ENCODE results near the gene PTTG2. TPM values are rescaled to one million over a fixed set of nuclear protein-coding genes. Genes with fewer than 3 reads are reported as not detected.
"Not testable (repeated sequence)": the region's sequence is repeated elsewhere in the genome, so short reads cannot be mapped to it uniquely, and the experiment has no call there.

PTTG2 gene
- total RNA-seq, 4 donors from 2014 or later = 2.0 TPM; not detected in 3

DNA sequence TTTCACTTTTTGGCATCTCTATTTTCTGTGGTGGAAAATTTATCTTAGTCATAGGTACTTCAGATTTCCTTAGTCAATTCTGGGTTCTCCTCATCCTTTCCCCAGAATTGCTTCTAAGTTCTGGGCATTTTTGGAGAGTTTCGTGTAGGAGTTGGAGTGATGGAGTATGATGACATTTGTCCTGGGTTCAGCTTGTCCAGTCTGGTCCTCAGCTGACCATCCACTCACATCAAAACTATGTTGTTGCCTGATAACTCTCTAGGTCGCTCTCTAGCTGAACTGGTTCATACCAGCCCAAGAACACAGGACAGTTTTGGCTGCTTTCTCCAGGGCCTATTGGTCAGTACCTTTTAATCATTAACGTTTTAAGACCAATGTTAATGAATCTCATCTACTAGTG, 13.2 kb downstream of the PTTG2 start:
- H3K4me3 ChIP-seq (replicated peaks in 1 of 3) = no peak overlapping the region
- WGBS, 2 donors = 89 to 90% methylated on average over 3 of the region's 3 CpGs
- no peaks in the 10 kb centered on the region for H3K36me3 ChIP-seq
- no peaks in the 10 kb centered on the region for H3K9me3 ChIP-seq
- intact Hi-C loops (cut with DNase I) = no loop called here
- DNase-seq = no peak
- H3K27me3 ChIP-seq = no peaks in the 10 kb centered on the region
- peak overlapping the region in 1 of 3 donors; percentile 14 for H3K27ac ChIP-seq
- no peak for TF ChIP-seq POLR2A (IDR thresholded peaks at IDR 0.05)
- TF ChIP-seq, protein P1, sequence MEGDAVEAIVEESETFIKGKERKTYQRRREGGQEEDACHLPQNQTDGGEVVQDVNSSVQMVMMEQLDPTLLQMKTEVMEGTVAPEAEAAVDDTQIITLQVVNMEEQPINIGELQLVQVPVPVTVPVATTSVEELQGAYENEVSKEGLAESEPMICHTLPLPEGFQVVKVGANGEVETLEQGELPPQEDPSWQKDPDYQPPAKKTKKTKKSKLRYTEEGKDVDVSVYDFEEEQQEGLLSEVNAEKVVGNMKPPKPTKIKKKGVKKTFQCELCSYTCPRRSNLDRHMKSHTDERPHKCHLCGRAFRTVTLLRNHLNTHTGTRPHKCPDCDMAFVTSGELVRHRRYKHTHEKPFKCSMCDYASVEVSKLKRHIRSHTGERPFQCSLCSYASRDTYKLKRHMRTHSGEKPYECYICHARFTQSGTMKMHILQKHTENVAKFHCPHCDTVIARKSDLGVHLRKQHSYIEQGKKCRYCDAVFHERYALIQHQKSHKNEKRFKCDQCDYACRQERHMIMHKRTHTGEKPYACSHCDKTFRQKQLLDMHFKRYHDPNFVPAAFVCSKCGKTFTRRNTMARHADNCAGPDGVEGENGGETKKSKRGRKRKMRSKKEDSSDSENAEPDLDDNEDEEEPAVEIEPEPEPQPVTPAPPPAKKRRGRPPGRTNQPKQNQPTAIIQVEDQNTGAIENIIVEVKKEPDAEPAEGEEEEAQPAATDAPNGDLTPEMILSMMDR (IDR thresholded peaks at IDR 0.05) = no peak
- H3K4me1 ChIP-seq = peaks cover 4 to 15% of the 10 kb centered on the region in 2 donors

DNA sequence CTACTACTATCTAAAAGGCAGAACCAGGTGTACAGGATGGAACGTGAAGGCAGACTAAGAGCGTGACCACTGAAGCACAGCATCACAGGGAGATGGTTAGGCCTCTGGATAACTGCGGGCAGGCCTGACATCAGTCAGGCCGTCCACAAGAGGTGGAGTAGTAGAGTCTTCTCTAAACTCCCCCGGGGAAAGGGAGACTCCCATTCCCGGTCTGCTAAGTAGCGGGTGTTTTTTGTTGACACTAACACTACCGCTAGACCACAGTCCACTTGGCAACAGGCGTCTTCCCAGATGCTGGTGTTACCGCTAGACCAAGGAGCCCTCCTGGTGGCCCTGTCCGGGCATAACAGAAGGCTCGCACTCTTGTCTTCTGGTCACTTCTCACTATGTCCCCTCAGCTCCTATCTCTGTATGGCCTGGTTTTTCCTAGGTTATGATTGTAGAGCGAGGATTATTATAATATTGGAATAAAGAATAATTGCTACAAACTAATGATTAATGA, 15.2 kb downstream of the PTTG2 start:
- H3K27ac ChIP-seq; DNase-seq; H3K9me3 ChIP-seq; H3K27me3 ChIP-seq; H3K4me3 ChIP-seq (replicated peaks in 1 of 3); H3K36me3 ChIP-seq: not testable (repeated sequence)
- 92 to 94% methylated on average over 13 of the region's 13 CpGs for WGBS, 2 donors
- H3K4me1 ChIP-seq = peaks cover 10 to 23% of the 10 kb centered on the region in 2 donors
- intact Hi-C loops (cut with DNase I) = loop anchor here (5.0 kb wide), 1 partner anchor 42 kb away; no protein-coding TSS in a partner anchor

DNA sequence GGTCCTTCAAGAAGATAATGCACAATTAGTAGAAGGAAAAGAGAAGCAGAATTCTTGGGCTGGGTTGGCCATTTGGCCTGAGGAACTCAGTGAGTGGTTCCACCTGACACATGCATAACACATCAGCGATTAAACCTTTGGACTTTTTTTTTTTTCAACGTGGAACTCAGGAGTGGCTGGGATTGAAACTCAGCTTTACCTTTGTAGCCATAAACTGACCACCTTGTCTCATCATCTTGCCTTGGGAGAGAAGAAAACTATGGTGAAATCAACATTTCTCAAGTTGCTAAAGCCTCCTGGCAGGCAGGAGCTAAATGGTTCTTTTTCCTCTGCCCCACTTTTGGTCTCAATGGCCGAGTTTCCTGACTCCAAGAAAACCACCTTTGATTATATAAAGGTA, 16.3 kb downstream of the PTTG2 start:
- H3K36me3 ChIP-seq = no peaks in the 10 kb centered on the region
- H3K27ac ChIP-seq = peak overlapping the region; percentile 89 to 97 (median 96)
- TF ChIP-seq POLR2A (IDR thresholded peaks at IDR 0.05) = no peak
- TF ChIP-seq, protein P1 (IDR thresholded peaks at IDR 0.05) = no peak
- WGBS, 2 donors = 28 to 36% methylated on average over 3 of the region's 3 CpGs
- H3K4me3 ChIP-seq (replicated peaks in 1 of 3) = peak overlapping the region in 1 of 3 donors; percentile 91
- H3K4me1 ChIP-seq = peaks cover 20 to 28% of the 10 kb centered on the region in 2 donors
- intact Hi-C loops (cut with DNase I) = loop anchor here (5.0 kb wide), 1 partner anchor 41 kb away; no protein-coding TSS in a partner anchor
- no peaks in the 10 kb centered on the region for H3K27me3 ChIP-seq
- H3K9me3 ChIP-seq = no peaks in the 10 kb centered on the region
- no peak for DNase-seq

DNA sequence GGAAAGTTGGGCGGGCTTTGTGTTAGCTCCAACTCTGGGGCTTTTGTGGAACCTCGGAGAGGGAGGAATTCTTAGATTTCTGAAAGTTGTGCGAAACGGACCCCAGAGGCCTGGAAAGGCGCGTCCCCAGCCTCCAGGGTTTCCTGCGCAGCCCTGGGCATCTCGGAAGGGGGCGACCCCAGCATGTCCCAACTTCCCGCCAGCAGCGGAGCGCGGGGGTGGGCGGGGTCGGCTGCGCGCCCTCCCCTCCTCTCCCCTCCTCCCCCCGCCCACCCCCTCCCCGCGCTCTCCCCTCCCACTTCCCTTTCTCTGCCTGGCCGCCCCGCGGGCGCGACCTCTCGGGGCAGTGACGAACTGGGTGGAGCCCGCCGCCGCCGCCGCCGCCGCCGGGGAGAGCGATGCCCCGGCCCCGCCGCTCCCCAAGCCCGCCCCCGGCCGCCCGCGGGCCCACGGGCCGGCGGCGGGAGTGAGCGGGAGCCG, 16.8 kb downstream of the PTTG2 start:
- H3K27me3 ChIP-seq = no peaks in the 10 kb centered on the region
- WGBS, 2 donors = 1 to 3% methylated on average over 10 to 11 of the region's 50 CpGs
- H3K36me3 ChIP-seq = no peaks in the 10 kb centered on the region
- H3K4me1 ChIP-seq = peaks cover 25 to 33% of the 10 kb centered on the region in 2 donors
- intact Hi-C loops (cut with DNase I) = loop anchor here (5.0 kb wide), 1 partner anchor 40 kb away; no protein-coding TSS in a partner anchor
- H3K9me3 ChIP-seq = no peaks in the 10 kb centered on the region
- peak overlapping the region; percentile 94 to 97 (median 96) for H3K27ac ChIP-seq
- H3K4me3 ChIP-seq (replicated peaks in 1 of 3) = peak overlapping the region; percentile 81 to 91 (median 83)
- TF ChIP-seq, protein P1 (IDR thresholded peaks at IDR 0.05) = peak in 2 of 6 experiments; percentile 8 to 20
- TF ChIP-seq POLR2A (IDR thresholded peaks at IDR 0.05) = peak in 1 of 2 donors; percentile 62
- DNase-seq = peak; percentile 83 to 87

DNA sequence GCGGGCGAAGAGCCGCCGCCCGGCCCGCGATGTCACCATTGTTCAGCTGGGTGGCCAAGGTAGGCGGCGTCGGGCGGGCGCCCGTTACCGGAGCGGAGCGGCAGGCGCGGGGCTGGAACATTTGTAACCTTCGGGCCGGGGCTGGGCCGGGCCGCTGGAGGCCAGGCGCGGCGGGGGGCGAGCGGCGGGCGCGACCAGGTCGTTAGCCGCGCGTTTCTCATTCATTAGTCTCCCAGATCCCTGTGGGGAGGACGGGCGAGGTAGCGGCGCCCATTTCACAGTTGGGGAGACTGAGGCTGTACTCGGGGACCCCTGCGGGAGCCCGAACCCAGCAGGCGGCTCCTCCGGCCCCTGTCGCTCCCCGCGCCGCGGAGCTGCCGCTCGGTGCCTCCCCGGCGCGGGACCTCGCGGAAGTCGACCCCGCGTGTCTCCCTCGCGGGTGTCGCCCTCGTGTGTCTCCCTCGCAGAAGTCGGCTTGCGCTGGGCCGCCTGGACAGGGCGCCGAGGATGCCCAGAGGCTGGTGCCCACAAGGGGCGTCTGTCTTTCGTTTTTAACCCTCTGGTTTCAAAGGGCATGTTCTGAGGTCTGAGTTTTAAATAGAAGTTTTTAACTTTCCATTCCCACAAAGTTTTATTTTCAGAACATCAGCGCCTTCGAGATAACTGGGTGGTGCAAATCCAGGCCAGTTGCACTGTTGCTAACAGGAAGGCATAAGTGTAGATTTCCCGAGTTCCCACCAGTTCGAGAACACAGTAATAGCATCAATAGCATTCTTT, 17.5 kb downstream of the PTTG2 start:
- no peak for TF ChIP-seq POLR2A (IDR thresholded peaks at IDR 0.05)
- TF ChIP-seq, protein P1 (IDR thresholded peaks at IDR 0.05) = peak; percentile 36 to 71 (median 60)
- peak overlapping the region; percentile 81 to 91 (median 83) for H3K4me3 ChIP-seq (replicated peaks in 1 of 3)
- no peaks in the 10 kb centered on the region for H3K9me3 ChIP-seq
- H3K36me3 ChIP-seq = no peaks in the 10 kb centered on the region
- WGBS, 2 donors = 0% methylated on average over 7 to 52 of the region's 74 CpGs
- DNase-seq = peak; percentile 73 to 80
- H3K27ac ChIP-seq = peak overlapping the region; percentile 91 to 97 (median 94)
- no peaks in the 10 kb centered on the region for H3K27me3 ChIP-seq
- intact Hi-C loops (cut with DNase I) = loop anchor here (5.0 kb wide), 1 partner anchor 40 kb away; no protein-coding TSS in a partner anchor
- peaks cover 31 to 39% of the 10 kb centered on the region in 2 donors for H3K4me1 ChIP-seq

Measured in thyroid gland (tissue), 4 donors.